DOHH2 (cell line): Measurements from ENCODE around the gene EVA1C.

Experiments
- H3F3A ChIP-seq: fragments of 200-600 bp; sonication (generic), shearing (Covaris generic); 2 replicates; pipeline ENCODE4 v1.6.0; 2016; ENCODE audit warnings: antibody characterized with exemption, mild to moderate bottlenecking; ENCODE audit not compliant: control insufficient read depth, insufficient read depth
- H3K27ac ChIP-seq: fragments of 200-600 bp; sonication (generic); 2 replicates; pipeline ENCODE4 v1.5.1; 2014; ENCODE audit warnings: low read depth, mild to moderate bottlenecking, low read length, moderate library complexity
- H3K27me3 ChIP-seq: fragments of 200-600 bp; sonication (generic); 2 replicates; pipeline ENCODE4 v1.6.1; 2014; ENCODE audit warnings: mild to moderate bottlenecking, low read length, mixed read lengths; ENCODE audit not compliant: control insufficient read depth
- H3K36me3 ChIP-seq: fragments of 200-600 bp; sonication (generic); 2 replicates; pipeline ENCODE4 v1.6.1; 2014; ENCODE audit warnings: mild to moderate bottlenecking, low read length, moderate library complexity, mixed read lengths; ENCODE audit not compliant: control insufficient read depth
- H3K4me1 ChIP-seq: fragments of 200-600 bp; sonication (generic); 2 replicates; pipeline ENCODE4 v1.6.1; 2014; ENCODE audit warnings: mild to moderate bottlenecking, low read length, mixed read lengths; ENCODE audit not compliant: control insufficient read depth
- H3K4me2 ChIP-seq: fragments of 200-600 bp; sonication (generic); 2 replicates; pipeline ENCODE4 v1.6.0; 2014; ENCODE audit warnings: mild to moderate bottlenecking, low read length, moderate library complexity
- H3K4me3 ChIP-seq: fragments of 200-600 bp; sonication (generic); 2 replicates; pipeline ENCODE4 v1.5.1; 2014; ENCODE audit warnings: mild to moderate bottlenecking, low read length, mixed read lengths
- H3K79me2 ChIP-seq: fragments of 200-600 bp; sonication (generic); 2 replicates; pipeline ENCODE4 v1.6.1; 2014; ENCODE audit warnings: mild to moderate bottlenecking, low read length, mixed read lengths; ENCODE audit not compliant: control insufficient read depth
- H3K9me2 ChIP-seq: fragments of 200-600 bp; sonication (generic); replicated peaks from 2 replicates; pipeline ENCODE4 v1.6.1; 2014; ENCODE audit warnings: mild to moderate bottlenecking, low read length, mixed read lengths; ENCODE audit not compliant: control insufficient read depth
- H3K9me3 ChIP-seq: fragments of 200-600 bp; sonication (generic); 2 replicates; pipeline ENCODE4 v1.6.1; 2014; ENCODE audit warnings: antibody characterized with exemption, low read length, mixed read lengths; ENCODE audit not compliant: control insufficient read depth, insufficient read depth
- H4K20me1 ChIP-seq: fragments of 200-600 bp; sonication (generic); 2 replicates; pipeline ENCODE4 v1.6.0; 2014; ENCODE audit warnings: low read depth, mild to moderate bottlenecking, antibody characterized with exemption, low read length, moderate library complexity; ENCODE audit not compliant: control insufficient read depth, insufficient read depth
- CTCF ChIP-seq: fragments of 200-600 bp; sonication (generic); IDR thresholded peaks from one replicate; pipeline ENCODE4 v1.5.1; 2014; ENCODE audit warnings: antibody characterized with exemption, mild to moderate bottlenecking, low read depth, low read length; ENCODE audit not compliant: poor library complexity, severe bottlenecking
- EZH2phosphoT487 ChIP-seq: fragments of 200-600 bp; sonication (generic); IDR thresholded peaks from 2 replicates; pipeline ENCODE4 v1.6.1; 2017; ENCODE audit warnings: borderline replicate concordance, mild to moderate bottlenecking, antibody characterized with exemption, low read length, moderate library complexity, mixed read lengths

The EVA1C gene

DNA sequence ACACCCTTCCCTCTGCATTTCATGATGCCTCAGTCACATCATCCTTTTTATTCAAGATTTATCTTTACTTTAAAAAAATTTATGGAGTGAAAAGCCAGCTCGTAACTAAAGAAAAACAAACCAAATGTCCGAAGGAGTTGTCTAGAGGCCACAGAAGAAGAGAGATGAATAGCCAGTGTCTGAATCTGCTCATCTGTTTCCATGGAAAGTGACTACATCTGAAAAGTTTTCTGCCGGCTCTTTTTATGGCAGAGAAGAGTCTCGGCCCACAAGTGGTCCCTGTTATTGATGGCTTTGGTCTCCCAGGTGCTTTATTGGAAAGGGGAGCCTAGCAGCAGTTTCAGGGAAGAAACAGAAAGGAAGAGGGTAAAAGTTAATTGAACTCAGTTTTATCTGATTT lies 5.6 kb downstream of the EVA1C start:
- H3K4me1 ChIP-seq, result no peaks in the 10 kb centered on the region
- no peak overlapping the region for H3K4me2 ChIP-seq
- no peak overlapping the region for H3K27ac ChIP-seq
- H3K4me3 ChIP-seq, result no peak overlapping the region
- H4K20me1 ChIP-seq, result no peaks in the 10 kb centered on the region
- no peak for TF ChIP-seq EZH2phosphoT487
- no peak for TF ChIP-seq CTCF
- H3F3A ChIP-seq, result no peaks in the 10 kb centered on the region
- no peaks in the 10 kb centered on the region for H3K79me2 ChIP-seq
- no peaks in the 10 kb centered on the region for H3K36me3 ChIP-seq
- no peaks in the 10 kb centered on the region for H3K9me3 ChIP-seq
- H3K27me3 ChIP-seq, result peaks cover 20% of the 10 kb centered on the region
- H3K9me2 ChIP-seq, result no peaks in the 10 kb centered on the region

DNA sequence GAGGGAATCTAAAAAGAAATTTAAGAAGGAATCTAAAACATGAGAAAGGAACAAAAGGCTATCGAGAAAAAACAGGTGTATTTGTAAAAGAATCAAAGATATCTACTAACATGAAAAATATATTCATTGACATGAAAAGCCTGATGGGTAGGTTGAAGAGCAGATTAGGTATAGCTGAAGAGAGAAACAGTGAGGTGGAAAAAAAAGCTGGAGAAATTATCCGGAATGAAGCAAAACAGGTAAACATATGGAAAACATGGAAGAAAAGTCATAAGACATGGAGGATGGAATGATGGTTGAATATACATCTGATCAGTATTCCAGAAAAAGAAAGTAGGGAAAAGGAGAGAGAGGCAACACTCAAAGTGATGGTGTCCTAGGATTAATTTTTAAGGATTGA lies 9.6 kb downstream of the EVA1C start:
- Histone ChIP-seq H3K79me2 (no peaks in the 10 kb centered on the region), H3K4me3 (no peak overlapping the region), H3K9me3 (no peaks in the 10 kb centered on the region), H3K4me2 (no peak overlapping the region), H3K36me3 (no peaks in the 10 kb centered on the region), H4K20me1 (no peaks in the 10 kb centered on the region), H3K9me2 (no peaks in the 10 kb centered on the region), H3K27me3 (peaks cover 5% of the 10 kb centered on the region; the same call in 1 of the 2 replicates), H3F3A (no peaks in the 10 kb centered on the region), H3K27ac (no peak overlapping the region), H3K4me1 (no peaks in the 10 kb centered on the region)
- TF ChIP-seq CTCF (no peak), EZH2phosphoT487 (no peak)

GRCh38 chr21:32423320-32424190 lies 11.0 kb downstream of the EVA1C start:
- Histone ChIP-seq H3F3A (no peaks in the 10 kb centered on the region), H3K4me3 (no peak overlapping the region), H4K20me1 (no peaks in the 10 kb centered on the region), H3K36me3 (no peaks in the 10 kb centered on the region), H3K4me1 (no peaks in the 10 kb centered on the region), H3K4me2 (no peak overlapping the region), H3K9me2 (no peaks in the 10 kb centered on the region), H3K79me2 (no peaks in the 10 kb centered on the region), H3K27me3 (peaks cover 5% of the 10 kb centered on the region; the same call in 1 of the 2 replicates), H3K27ac (no peak overlapping the region), H3K9me3 (no peaks in the 10 kb centered on the region)
- no peak for TF ChIP-seq EZH2phosphoT487
- no peak for TF ChIP-seq CTCF
